Mammary microvascular endothelial cell (primary cell): Measurements from ENCODE around the gene DPEP3. TPM values are rescaled to one million over a fixed set of nuclear protein-coding genes. Genes with fewer than 3 reads are reported as not detected.

Experiments used
- total RNA-seq: library from RNA; depleted of rRNA; stranded (reverse); fragments of >200 nt; gene quantifications from 2 replicates; pipeline ENCODE4 v1.2.3, GENCODE V29; 2015

The DPEP3 gene, protein sequence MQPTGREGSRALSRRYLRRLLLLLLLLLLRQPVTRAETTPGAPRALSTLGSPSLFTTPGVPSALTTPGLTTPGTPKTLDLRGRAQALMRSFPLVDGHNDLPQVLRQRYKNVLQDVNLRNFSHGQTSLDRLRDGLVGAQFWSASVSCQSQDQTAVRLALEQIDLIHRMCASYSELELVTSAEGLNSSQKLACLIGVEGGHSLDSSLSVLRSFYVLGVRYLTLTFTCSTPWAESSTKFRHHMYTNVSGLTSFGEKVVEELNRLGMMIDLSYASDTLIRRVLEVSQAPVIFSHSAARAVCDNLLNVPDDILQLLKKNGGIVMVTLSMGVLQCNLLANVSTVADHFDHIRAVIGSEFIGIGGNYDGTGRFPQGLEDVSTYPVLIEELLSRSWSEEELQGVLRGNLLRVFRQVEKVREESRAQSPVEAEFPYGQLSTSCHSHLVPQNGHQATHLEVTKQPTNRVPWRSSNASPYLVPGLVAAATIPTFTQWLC
- total RNA-seq: not detected in 2 replicates

GRCh38 chr16:67979955-67980678 lies at the start of gene DPEP3:
TSS of gene DPEP3 (minus strand) at chr16:67980499. CDS start at chr16:67980380, 119 bp downstream.

GRCh38 chr16:68022728-68023537 lies 42.6 kb upstream of the DPEP3 start, which contains the start of the genes DDX28 and DUS2:
TSS of gene DDX28 (minus strand) at chr16:68023232. CDS start at chr16:68023202, 30 bp downstream.
TSS of gene DUS2 (plus strand) at chr16:68023284. CDS start at chr16:68038024, 14,740 bp downstream.

GRCh38 chr16:68015681-68016080 lies 35.4 kb upstream of the DPEP3 start, which contains the start of gene DPEP2NB:
TSS of gene DPEP2NB (minus strand) at chr16:68015911. CDS start at chr16:68015770, 141 bp downstream.

GRCh38 chr16:67998779-67999688 lies 18.7 kb upstream of the DPEP3 start, which contains the start of gene DPEP2:
TSS of gene DPEP2 (minus strand) at chr16:67999484. CDS start at chr16:67993212, 6,272 bp downstream.

DNA sequence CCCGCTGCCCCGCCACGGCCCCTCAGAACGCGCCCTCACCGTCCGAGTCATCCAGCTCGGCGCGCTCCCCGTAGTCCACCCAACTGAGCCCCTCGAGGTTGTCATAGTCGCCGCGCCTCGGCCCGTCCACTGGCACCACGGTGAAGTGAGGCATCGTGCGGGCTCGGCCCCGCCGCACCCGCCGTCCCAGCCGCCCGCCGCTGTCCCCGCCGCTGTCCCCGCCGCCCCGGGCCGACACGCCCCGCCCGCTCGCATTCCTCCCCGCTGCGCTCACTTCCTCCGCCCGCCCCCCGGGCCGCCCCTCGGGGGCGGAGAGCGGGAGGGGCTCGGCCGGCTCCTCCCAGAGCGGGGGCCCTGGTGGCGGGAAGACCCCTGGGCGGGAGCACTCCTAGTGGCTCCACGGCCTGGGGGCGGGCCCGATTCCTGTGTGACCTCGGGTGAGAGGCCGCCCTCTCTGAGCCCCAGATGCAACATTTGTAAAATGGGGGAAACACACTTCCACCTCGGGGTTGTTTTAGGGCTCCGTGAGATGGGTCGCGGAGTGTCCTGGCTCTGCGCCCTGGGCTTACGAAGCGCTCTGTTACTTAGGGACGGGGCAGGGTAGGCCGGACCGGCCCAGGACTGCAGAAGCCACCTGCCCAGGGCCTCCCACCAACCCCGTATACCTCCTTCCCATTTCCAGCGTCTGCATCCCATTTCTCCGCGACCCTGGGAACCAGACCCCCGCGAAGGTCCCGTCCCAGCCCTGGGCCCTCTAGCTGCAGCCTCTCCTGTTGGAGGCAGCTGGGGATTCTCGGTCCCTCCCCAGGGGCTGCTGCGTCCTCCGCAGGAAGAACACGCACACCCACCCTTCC lies 11.7 kb downstream of the DPEP3 start, which contains the start of gene SLC12A4:
SLC12A4 (minus strand) TSS at position 238 of the 854 bp plus-strand sequence; CDS start at position 154, 84 bp downstream.

DNA sequence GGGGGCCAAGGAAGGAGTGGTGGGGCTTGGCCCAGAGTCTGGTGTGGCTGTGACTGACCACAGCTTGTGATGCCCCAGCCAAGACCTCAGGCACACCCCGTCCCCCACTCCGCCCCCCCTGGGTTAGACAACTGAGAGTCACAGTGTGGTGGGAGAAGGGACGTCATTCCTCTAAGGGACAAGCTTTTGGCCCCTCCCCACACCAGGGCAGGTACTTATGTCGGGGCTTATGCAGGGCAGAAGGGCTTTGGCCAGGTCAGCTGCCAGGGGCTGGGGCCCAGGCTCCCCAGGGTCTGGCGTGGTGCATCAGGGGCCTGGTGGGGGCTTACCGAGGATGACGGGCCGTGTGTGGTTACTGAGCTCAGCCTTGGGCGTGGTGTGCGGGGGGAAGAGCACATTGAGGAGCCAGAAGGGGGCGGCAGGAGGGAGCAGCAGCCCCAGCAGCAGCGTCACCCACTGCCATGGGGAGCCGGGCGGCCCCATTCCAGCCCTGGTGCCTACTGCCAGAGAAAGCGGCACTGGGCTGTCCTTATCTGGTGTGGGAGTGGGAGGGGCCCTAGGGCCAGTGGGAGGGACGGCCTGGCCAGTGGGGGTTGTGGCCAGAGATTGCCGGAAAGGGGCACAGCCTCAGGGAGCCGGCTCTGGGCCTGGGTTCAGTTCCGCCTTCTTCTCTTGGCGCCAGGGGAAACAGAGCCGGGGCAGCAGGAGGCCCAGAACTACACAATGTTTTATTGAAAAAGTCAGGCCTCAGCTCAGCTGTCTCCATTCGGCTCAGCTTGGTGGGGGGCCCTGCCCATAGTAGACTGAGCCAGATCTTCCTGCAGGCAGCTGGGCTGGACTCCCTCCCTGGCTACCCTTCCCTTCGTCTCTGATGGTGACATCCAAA lies 36.4 kb downstream of the DPEP3 start, which contains the start of gene LCAT:
LCAT (minus strand) TSS at position 502 of the 886 bp plus-strand sequence; CDS start at position 483, 19 bp downstream.

DNA sequence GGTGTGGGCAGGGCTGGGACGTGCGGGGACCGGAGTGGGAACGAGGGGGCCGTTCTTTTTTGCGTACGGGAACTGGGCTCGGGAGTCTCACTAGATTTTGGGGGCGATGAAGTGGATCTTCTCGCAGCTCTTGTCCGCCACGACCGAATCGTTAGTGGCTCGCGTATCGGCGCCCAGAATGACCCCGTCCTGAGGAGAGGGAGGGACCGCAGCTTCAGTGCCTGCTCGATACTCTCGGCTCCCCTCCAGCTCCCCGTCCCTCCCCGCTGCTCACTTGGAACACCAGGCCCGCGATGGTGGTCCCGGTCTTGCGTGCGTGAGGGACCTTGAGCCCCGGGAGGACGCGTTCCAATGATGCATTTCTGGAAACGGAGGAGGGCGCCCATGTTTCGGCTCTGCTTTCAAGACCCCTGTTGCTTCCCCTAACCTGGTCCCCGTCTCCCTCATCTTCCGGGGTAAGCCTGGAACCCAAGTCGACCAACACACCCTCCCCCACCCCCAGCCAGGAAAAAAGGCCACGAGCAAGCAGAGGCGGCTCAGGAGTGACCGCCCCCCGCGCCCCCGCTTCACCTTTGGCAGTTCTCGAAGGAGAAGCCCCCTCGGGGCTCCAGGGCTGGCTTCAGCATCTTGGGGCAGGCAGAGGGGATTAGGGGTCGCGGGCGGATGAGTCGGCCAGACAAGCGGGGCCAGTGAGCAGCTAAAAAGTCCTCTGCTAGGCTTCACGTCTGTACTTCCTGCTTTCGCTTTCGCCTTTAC lies 44.0 kb downstream of the DPEP3 start, which contains the start of gene PSMB10:
PSMB10 (minus strand) TSS at position 727 of the 756 bp plus-strand sequence; CDS start at position 626, 101 bp downstream.

DNA sequence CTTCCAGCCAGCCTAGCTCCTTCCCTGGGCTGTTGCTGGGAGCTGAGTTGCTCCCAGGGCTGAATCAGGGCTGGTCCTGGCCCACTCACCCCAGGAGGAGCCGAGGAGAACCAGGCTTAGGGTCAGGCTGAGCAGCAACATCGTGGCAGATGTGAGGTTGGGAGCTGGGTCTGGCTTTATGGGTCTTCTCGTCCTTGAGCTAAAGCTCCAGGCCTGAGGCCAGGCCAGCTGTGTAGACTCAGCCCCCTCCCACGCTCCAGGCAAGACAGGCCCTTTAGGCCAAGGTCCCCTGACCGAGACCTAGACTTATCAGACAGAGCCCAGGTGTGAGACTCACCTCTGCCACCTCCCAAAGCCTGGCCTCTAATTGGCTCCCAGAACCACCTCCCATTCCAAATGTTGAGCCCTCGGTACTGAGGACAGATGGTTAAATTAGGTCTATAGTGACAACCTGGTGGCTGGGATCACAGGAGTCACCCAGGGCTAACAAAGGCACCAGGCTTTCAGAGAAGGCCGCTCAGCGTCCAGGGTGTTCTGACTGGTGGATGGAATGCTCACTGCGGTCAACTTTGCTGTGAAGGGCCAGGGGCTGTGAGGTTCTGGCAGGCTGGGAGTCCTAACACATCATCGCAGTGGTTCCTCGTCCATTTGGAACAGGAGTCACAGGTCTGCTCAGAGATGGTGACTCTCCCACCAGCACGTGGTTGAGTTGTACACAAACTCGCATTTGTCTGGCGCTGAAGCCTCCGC lies 48.4 kb downstream of the DPEP3 start, which contains the start of gene CTRL:
CTRL (minus strand) TSS at position 151 of the 750 bp plus-strand sequence; CDS start at position 141, 10 bp downstream.

Other genes starting within 250 kb of the DPEP3 start
- 8.6 and 10.3 TPM in 2 replicates for gene RANBP10, start 173.9 kb downstream of the DPEP3 start, total RNA-seq
- gene TSNAXIP1, start 173.6 kb downstream of the DPEP3 start, total RNA-seq: 0.13 and 0.20 TPM in 2 replicates
- 35.4 and 40.7 TPM in 2 replicates for gene THAP11, start 138.2 kb downstream of the DPEP3 start, total RNA-seq
- gene NUTF2, start 133.6 kb downstream of the DPEP3 start, total RNA-seq: 158 and 170 TPM in 2 replicates
- gene CENPT, start 132.8 kb downstream of the DPEP3 start, total RNA-seq: 29.4 and 31.6 TPM in 2 replicates
- 50.1 and 74.3 TPM in 2 replicates for gene EDC4, start 107.4 kb downstream of the DPEP3 start, total RNA-seq
- gene NRN1L, start 95.6 kb downstream of the DPEP3 start, total RNA-seq: 0.69 TPM in 1 of 2 replicates, not detected in the other
- 8.3 and 10.8 TPM in 2 replicates for gene PSKH1, start 87.2 kb downstream of the DPEP3 start, total RNA-seq
- 0.84 and 0.87 TPM in 2 replicates for gene CTRL, start 48.6 kb downstream of the DPEP3 start, total RNA-seq
- 73.8 and 78.3 TPM in 2 replicates for gene PSMB10, start 43.6 kb downstream of the DPEP3 start, total RNA-seq
- 3.7 and 4.5 TPM in 2 replicates for gene LCAT, start 36.4 kb downstream of the DPEP3 start, total RNA-seq
- gene SLC12A4, start 11.9 kb downstream of the DPEP3 start, total RNA-seq: 34.7 and 40.2 TPM in 2 replicates
- 0.05 TPM in 1 of 2 replicates, not detected in the other for gene DPEP2, start 19.0 kb upstream of the DPEP3 start, total RNA-seq
- gene DPEP2NB, start 35.4 kb upstream of the DPEP3 start, total RNA-seq: not detected in 2 replicates
- gene DDX28, start 42.7 kb upstream of the DPEP3 start, total RNA-seq: 5.3 and 8.1 TPM in 2 replicates
- gene DUS2, start 42.8 kb upstream of the DPEP3 start, total RNA-seq: 16.5 and 19.5 TPM in 2 replicates
- gene NFATC3, start 104.9 kb upstream of the DPEP3 start, total RNA-seq: 21.0 and 22.1 TPM in 2 replicates